ENCODE data around the gene TRPM5. TPM values are rescaled to one million over a fixed set of nuclear protein-coding genes. Genes with fewer than 3 reads are reported as not detected.

TRPM5 gene
- polyA plus RNA-seq, 1 donor, result 0.87 TPM

DNA sequence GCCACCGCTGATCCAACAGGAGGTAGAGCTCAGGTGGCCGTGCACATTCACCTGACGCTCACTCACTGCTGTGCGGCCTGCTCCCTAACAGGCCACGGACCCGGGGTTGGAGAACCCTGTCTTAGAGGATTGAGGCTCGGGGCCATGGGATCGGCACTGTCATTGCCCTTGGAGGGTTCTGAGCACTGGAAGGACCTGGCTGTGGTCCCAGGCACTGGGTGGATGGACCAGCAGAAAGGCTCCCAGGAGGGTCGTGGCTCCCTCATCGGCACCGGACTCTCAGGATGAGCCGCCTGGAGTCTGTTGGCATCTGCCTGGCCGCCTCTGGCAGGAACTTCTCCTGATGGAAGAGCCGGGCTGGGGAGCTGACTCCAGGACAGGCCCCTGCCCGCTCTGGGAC is 7.0 kb upstream of the TRPM5 start:
- H3K27me3 ChIP-seq (ENCODE audit: control insufficient read depth, insufficient read depth, low read length), result peaks cover 5% of the 10 kb centered on the region
- no peak for DNase-seq
- no peaks in the 10 kb centered on the region for H3K36me3 ChIP-seq (ENCODE audit: control insufficient read depth, insufficient read depth, low read length)
- no peak overlapping the region for H3K4me3 ChIP-seq (ENCODE audit: low read length)
- no CpG with 5 or more reads among the region's 15 CpGs for WGBS (ENCODE audit: insufficient coverage, low lambda C conversion rate)
- no peak overlapping the region for H3K27ac ChIP-seq (ENCODE audit: low read length)
- no peaks in the 10 kb centered on the region for H3K9me3 ChIP-seq (ENCODE audit: control insufficient read depth, low read depth, low read length)
- peaks cover 5% of the 10 kb centered on the region for H3K4me1 ChIP-seq (ENCODE audit: control insufficient read depth, insufficient read depth, low read length)

DNA sequence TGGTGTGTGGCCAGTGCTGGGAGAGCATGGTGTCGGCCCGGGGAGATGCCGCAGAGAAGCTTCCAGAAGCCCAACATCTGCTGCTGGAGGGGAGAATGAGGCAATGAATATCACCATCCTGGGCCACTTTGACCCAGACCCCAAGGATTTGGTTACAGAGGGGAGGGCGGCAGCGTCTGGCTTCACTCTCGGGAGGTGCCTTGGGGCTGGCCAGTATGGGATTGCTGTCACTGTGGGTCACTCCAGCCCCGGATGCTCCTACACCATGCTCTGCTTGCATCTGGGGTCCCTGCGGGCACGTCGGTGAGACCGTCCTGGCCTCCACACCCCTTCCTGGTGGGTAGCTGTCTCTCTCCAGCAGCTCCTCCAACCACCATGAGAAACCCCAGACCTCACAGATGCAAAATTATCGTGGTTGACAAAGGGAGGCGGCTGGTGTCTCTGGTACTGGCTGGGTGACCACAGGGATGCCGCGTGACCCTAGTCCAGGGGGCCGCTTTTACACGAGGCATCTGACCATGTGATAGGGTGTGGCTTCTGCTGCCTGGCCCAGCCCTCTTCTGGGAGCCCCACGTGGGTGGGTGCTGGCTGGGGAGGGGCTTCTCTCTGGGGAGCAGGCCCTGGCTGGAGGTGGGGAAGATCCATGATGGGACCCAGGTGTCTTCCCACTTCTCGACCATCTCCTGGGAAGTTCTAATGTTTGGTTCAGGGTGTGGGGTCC is 6.2 kb upstream of the TRPM5 start:
- peaks cover 13% of the 10 kb centered on the region for H3K4me1 ChIP-seq (ENCODE audit: control insufficient read depth, insufficient read depth, low read length)
- no peak overlapping the region for H3K4me3 ChIP-seq (ENCODE audit: low read length)
- no peaks in the 10 kb centered on the region for H3K9me3 ChIP-seq (ENCODE audit: control insufficient read depth, low read depth, low read length)
- no peak for DNase-seq
- WGBS (ENCODE audit: insufficient coverage, low lambda C conversion rate), result no CpG with 5 or more reads among the region's 19 CpGs
- H3K27me3 ChIP-seq (ENCODE audit: control insufficient read depth, insufficient read depth, low read length), result peaks cover 13% of the 10 kb centered on the region
- no peak overlapping the region for H3K27ac ChIP-seq (ENCODE audit: low read length)
- H3K36me3 ChIP-seq (ENCODE audit: control insufficient read depth, insufficient read depth, low read length), result no peaks in the 10 kb centered on the region

DNA sequence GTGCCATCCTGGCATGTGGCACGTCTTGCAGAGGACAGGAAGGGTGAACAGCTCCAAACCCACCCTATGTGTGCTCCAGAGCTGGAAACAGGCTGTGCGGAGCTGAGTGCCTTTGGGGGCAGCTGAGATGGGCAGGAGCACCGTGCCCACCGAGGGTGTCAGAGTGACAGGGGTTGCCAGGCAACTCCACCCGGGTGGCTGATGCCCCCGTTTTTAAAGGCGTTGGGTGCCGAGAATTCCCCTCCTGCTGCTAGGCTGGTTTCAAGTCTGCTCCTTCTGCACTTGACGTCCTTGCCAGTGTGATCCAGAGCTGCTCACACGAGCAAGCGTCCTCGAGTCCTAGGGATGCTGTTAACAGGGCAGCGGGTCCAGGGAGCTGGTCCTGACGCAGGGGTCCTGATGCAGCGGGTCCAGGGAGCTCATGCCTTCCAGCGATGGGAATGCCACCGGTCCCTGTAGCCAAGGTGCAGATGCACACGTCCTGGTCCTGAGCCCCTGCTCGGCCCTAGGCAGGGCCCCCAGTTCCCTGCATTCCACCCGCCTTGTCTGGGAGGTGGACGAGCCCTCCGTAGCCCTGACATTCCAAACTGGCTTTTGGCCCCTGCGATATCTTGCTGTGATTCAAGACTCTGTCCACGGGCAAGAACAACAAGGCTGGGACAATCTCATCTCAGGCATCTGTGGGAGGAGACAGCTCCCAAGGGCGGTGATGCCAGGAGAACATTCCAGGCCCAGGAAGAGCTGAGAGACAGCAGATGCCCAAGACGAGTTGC is 5.4 kb upstream of the TRPM5 start:
- Histone ChIP-seq H3K27me3 (ENCODE audit: control insufficient read depth, insufficient read depth, low read length) (peaks cover 15% of the 10 kb centered on the region), H3K36me3 (ENCODE audit: control insufficient read depth, insufficient read depth, low read length) (no peaks in the 10 kb centered on the region), H3K9me3 (ENCODE audit: control insufficient read depth, low read depth, low read length) (no peaks in the 10 kb centered on the region), H3K27ac (ENCODE audit: low read length) (no peak overlapping the region), H3K4me3 (ENCODE audit: low read length) (no peak overlapping the region), H3K4me1 (ENCODE audit: control insufficient read depth, insufficient read depth, low read length) (peaks cover 15% of the 10 kb centered on the region)
- no CpG with 5 or more reads among the region's 26 CpGs for WGBS (ENCODE audit: insufficient coverage, low lambda C conversion rate)
- no peak for DNase-seq

DNA sequence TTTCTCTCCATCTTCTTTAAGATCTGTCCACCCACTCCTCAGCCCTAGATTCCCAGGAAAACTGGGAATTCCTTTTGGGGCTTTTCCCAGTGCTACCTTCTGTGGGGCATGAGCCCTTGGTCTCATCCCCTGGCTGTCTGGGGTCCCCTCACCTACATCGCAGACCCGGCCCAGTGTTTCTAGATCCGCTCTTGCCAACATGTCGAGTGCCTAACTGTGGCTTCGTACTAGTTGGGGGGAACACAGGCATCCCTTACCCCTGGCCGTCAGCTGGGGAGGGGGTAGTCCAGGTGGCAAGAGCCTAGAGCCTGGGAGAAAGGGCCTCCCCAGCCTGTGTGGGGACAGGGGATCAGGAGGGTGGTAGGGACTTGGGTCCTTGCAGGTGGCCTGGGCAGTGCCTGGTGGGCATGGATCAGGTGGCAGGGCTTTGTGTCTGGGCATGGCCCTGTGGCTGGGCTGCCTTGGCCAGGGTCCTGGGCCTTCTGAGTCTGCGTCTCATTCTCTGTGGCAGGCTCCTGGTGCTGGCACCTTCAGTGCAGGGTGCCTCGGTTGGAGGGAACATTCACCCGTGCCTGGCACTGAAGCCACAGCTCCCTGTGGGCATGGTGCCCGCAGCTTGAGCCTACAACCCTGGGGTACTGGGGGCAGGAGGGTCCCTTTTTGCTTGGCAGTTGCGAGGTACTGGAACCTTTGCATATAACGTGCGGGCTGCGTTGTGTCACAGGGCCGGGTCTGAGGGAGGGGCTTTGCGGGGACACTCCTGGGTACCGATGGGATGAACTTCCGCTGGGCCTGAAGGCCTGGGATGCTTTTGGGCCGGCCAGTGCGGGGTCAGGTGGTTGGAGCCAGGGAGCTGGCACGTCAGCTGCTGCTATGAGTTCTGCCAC is 4.6 kb upstream of the TRPM5 start:
- Histone ChIP-seq H3K27ac (ENCODE audit: low read length) (no peak overlapping the region), H3K27me3 (ENCODE audit: control insufficient read depth, insufficient read depth, low read length) (peaks cover 20% of the 10 kb centered on the region), H3K9me3 (ENCODE audit: control insufficient read depth, low read depth, low read length) (no peaks in the 10 kb centered on the region), H3K4me3 (ENCODE audit: low read length) (no peak overlapping the region), H3K4me1 (ENCODE audit: control insufficient read depth, insufficient read depth, low read length) (peaks cover 15% of the 10 kb centered on the region), H3K36me3 (ENCODE audit: control insufficient read depth, insufficient read depth, low read length) (no peaks in the 10 kb centered on the region)
- WGBS (ENCODE audit: insufficient coverage, low lambda C conversion rate), result no CpG with 5 or more reads among the region's 21 CpGs
- DNase-seq, result no peak

DNA sequence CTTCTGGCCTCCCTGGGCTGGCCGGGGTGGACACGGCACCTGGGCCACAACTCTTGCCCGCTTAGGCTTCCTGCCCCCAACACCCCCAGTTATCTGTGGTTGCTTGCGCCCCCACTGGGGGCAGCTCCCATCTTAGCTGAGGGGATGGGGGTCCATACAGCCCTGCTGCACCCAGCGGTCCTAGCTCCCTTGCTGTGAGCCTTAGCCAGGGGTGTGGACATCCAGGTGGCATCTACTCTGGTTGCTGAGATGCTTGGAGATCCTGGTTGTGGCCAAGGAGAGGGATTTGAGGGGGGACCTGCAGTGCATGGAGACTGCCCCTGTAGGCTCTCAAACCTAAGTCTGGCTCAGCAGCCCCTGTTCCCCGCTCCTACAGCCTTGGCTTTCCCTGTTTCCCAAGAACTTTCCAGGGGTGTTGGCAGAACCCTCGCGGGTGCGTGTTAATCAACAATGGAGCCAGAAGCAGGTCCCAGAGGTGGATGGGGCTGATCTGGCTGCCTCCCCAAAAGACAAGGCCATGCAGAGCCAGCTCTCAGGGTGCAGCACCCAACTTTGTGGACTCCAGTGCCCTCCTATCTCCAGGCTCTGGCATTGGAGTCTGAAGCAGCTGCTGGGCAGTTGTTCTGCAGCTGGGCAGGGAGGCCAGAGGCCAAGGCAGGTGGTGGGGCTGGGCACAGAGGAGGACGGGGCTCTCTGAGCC is 3.8 kb upstream of the TRPM5 start:
- Histone ChIP-seq H3K4me1 (ENCODE audit: control insufficient read depth, insufficient read depth, low read length) (peaks cover 20% of the 10 kb centered on the region), H3K27me3 (ENCODE audit: control insufficient read depth, insufficient read depth, low read length) (peaks cover 28% of the 10 kb centered on the region), H3K9me3 (ENCODE audit: control insufficient read depth, low read depth, low read length) (peaks cover 3% of the 10 kb centered on the region), H3K4me3 (ENCODE audit: low read length) (no peak overlapping the region), H3K27ac (ENCODE audit: low read length) (no peak overlapping the region), H3K36me3 (ENCODE audit: control insufficient read depth, insufficient read depth, low read length) (no peaks in the 10 kb centered on the region)
- WGBS (ENCODE audit: insufficient coverage, low lambda C conversion rate), result no CpG with 5 or more reads among the region's 10 CpGs
- no peak for DNase-seq

DNA sequence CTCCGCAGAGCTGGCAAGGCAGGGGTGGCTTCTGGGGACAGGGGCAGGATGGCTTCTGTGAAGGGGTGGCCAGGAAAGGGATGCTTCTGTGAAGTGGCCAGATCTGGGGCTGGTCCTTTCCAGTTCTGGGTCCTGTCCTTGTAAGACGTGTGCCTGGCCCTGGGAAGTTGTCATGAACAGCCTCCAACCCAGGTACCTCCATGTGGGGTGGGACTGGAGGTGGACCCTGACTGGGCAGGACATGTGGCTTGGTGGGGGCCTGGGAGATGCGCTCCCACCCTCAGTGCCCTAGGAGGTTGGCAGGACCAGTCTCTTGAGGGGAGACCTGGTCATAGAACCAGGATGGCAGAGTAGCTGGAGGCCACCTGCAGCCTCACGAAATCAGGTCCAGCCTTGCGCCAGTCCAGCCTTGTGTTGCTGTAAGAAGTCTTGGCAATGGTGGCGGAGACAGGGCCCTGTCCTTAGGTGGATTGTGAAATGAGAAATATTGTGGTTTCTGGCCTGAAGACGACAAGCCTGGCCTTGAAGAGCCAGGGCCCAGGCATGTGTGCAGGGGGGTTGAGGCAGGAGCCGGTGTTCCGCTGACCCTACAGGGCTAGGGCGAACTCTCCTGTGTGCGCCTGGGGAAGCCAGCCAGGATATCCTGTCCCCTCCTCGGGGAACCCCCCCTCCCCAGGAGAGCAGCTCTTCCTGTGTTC is 3.1 kb upstream of the TRPM5 start:
- Histone ChIP-seq H3K27me3 (ENCODE audit: control insufficient read depth, insufficient read depth, low read length) (peaks cover 28% of the 10 kb centered on the region), H3K4me1 (ENCODE audit: control insufficient read depth, insufficient read depth, low read length) (peaks cover 22% of the 10 kb centered on the region), H3K36me3 (ENCODE audit: control insufficient read depth, insufficient read depth, low read length) (no peaks in the 10 kb centered on the region), H3K27ac (ENCODE audit: low read length) (no peak overlapping the region), H3K9me3 (ENCODE audit: control insufficient read depth, low read depth, low read length) (peaks cover 3% of the 10 kb centered on the region), H3K4me3 (ENCODE audit: low read length) (no peak overlapping the region)
- no CpG with 5 or more reads among the region's 12 CpGs for WGBS (ENCODE audit: insufficient coverage, low lambda C conversion rate)
- no peak for DNase-seq

DNA sequence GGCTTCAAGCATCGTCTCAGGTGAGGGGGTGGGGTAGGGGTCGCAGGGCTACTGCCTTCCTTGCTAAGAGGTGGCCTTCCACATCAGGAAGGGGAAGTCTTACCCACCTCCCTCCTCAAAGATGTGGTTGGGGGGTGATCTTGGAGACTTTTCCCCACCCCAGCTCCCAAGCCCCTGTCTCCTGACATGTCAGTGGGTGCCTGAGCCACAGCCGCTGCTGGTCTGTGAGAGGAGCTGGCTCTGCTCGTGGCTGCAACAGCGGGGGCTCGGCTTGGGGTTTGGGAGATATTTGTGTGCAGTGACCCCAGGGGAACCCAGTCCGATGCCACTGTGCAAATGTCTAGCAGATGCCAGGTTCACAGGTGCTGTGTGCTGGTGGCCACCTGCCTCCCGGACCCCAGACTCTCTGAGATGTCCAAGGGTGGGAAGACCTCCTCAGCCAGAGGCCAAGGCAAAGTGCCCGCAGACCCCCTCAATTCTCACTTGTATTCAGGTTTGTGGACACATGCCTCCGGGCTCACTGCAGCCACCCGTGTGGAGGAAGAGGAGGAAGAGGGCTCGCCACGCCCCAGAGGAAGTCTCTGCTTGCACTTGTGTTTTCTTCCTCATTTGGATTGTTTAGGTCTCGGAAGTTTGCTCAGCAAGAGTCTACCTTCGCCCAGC is 2.4 kb upstream of the TRPM5 start:
- Histone ChIP-seq H3K4me3 (ENCODE audit: low read length) (no peak overlapping the region), H3K27ac (ENCODE audit: low read length) (no peak overlapping the region), H3K36me3 (ENCODE audit: control insufficient read depth, insufficient read depth, low read length) (no peaks in the 10 kb centered on the region), H3K27me3 (ENCODE audit: control insufficient read depth, insufficient read depth, low read length) (peaks cover 28% of the 10 kb centered on the region), H3K4me1 (ENCODE audit: control insufficient read depth, insufficient read depth, low read length) (peaks cover 28% of the 10 kb centered on the region), H3K9me3 (ENCODE audit: control insufficient read depth, low read depth, low read length) (peaks cover 3% of the 10 kb centered on the region)
- no CpG with 5 or more reads among the region's 15 CpGs for whole genome bisulfite sequencing (ENCODE audit: insufficient coverage, low lambda C conversion rate)
- DNase-seq, result no peak

DNA sequence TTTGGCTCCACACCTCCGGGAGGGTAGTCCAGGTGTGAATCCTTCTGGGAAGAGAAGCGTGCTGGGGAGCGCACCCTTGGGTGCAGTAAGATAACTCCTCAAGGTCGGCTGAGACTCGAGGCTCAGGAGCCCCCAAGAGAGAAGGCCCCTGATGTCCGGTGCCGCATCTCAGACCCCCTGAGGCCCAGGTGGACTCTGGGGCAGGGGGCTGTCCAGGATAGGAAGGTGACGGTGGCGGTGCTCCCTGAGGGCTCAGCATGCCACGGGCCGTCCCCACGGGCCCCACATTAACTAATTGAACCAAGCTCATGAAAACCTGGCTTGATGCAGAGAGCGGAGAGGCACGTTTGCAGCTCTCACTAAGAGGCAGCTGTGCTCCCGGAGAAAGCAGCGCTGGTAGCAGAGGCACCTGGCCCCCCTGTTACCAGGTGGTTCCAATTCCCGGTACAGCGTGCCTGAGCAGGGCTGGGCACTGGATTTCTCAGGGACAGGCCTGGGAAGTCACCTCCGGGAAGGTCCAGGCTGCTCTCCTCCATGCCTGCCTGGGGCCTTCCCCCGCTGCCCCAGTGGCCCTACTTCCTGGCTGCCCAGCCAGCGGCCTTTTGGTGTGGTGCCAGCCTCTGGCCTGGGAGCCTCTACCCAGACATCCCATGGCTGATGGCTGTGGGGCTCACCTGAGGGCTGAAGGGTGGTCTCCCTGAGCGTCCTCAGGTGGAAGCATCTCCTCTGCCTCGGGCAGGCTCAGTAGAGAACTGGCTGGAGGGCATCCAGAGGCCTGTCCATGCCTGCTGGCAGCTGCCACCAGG is 1.6 kb upstream of the TRPM5 start:
- no CpG with 5 or more reads among the region's 23 CpGs for WGBS (ENCODE audit: insufficient coverage, low lambda C conversion rate)
- no peaks in the 10 kb centered on the region for H3K36me3 ChIP-seq (ENCODE audit: control insufficient read depth, insufficient read depth, low read length)
- peak in 1 of 2 donors; percentile 51 for DNase-seq
- H3K9me3 ChIP-seq (ENCODE audit: control insufficient read depth, low read depth, low read length), result peaks cover 3% of the 10 kb centered on the region
- no peak overlapping the region for H3K27ac ChIP-seq (ENCODE audit: low read length)
- H3K27me3 ChIP-seq (ENCODE audit: control insufficient read depth, insufficient read depth, low read length), result peaks cover 28% of the 10 kb centered on the region
- H3K4me1 ChIP-seq (ENCODE audit: control insufficient read depth, insufficient read depth, low read length), result peaks cover 35% of the 10 kb centered on the region
- H3K4me3 ChIP-seq (ENCODE audit: low read length), result peak overlapping the region; percentile 49

Data from large intestine (tissue), 3 donors.